ENCODE results near the gene BSCL2.

Gene BSCL2

GRCh38 chr11:62669420-62670161 is 37.6 kb downstream of the BSCL2 start:
- Histone ChIP-seq H3K4me3 (ENCODE audit: low read depth, low read length) (no peak overlapping the region), H3K36me3 (ENCODE audit: control insufficient read depth, insufficient read depth, low read length) (peaks cover 33% of the 10 kb centered on the region), H3K4me1 (ENCODE audit: control insufficient read depth, insufficient read depth, low read length) (peaks cover 12% of the 10 kb centered on the region; the same call in 1 of the 2 replicates), H3K27ac (ENCODE audit: low read depth, low read length) (peak overlapping the region; percentile 58), H3K27me3 (ENCODE audit: control insufficient read depth, insufficient read depth, low read length) (no peaks in the 10 kb centered on the region), H3K9me3 (ENCODE audit: control insufficient read depth, insufficient read depth, low read length) (no peaks in the 10 kb centered on the region), H3K9ac (ENCODE audit: low read depth, low read length) (no peak overlapping the region)

DNA sequence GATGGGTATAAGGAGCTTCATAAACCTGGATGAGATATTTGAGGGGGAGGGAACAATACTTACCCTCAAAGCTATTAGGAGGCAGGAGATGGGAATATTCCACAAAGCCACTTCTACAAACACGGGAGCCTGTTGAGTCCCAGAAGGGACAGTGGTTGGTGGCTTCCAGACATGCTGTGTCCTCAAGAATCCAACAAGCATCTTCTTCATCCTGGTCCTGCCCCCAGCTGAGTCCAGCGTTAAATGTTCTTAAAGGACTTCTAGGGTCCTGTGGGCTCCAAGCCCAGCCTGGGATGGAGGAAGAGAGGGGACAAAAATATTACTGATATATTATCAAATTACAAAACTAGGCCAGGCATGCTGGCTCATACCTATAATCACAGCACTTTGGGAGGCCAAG is 39.8 kb downstream of the BSCL2 start:
- Histone ChIP-seq H3K4me3 (ENCODE audit: low read depth, low read length) (peak overlapping the region; percentile 73; the same call in 1 of the 2 replicates), H3K9ac (ENCODE audit: low read depth, low read length) (no peak overlapping the region; the same call in 1 of the 2 replicates), H3K9me3 (ENCODE audit: control insufficient read depth, insufficient read depth, low read length) (no peaks in the 10 kb centered on the region), H3K4me1 (ENCODE audit: control insufficient read depth, insufficient read depth, low read length) (peaks cover 12% of the 10 kb centered on the region; the same call in 1 of the 2 replicates), H3K27ac (ENCODE audit: low read depth, low read length) (peak overlapping the region; percentile 97), H3K36me3 (ENCODE audit: control insufficient read depth, insufficient read depth, low read length) (peaks cover 25% of the 10 kb centered on the region), H3K27me3 (ENCODE audit: control insufficient read depth, insufficient read depth, low read length) (no peaks in the 10 kb centered on the region)

DNA sequence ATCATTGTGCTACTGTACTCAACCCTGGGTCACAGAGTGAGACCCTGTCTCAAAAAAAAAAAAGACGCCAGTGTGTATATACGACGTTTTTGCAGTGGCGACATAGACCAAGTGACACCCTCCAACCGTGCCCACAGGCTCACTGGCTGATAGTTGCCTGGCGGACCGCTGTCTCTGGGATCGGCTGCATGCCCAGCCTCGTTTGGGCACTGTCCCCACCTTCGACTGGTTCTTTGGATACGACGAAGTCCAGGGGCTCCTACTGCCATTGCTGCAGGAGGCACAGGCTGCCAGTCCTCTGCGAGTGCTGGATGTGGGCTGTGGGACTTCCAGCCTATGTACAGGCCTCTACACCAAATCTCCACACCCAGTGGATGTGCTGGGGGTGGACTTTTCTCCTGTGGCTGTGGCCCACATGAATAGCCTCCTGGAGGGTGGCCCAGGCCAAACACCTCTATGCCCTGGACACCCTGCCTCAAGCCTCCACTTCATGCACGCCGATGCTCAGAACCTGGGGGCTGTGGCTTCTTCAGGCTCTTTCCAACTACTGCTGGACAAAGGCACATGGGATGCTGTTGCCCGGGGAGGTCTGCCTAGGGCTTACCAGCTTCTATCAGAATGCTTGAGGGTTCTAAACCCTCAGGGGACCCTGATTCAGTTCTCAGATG is 40.8 kb downstream of the BSCL2 start:
- Histone ChIP-seq H3K9me3 (ENCODE audit: control insufficient read depth, insufficient read depth, low read length) (no peaks in the 10 kb centered on the region), H3K4me1 (ENCODE audit: control insufficient read depth, insufficient read depth, low read length) (peaks cover 12% of the 10 kb centered on the region; the same call in 1 of the 2 replicates), H3K9ac (ENCODE audit: low read depth, low read length) (peak overlapping the region; percentile 98), H3K27me3 (ENCODE audit: control insufficient read depth, insufficient read depth, low read length) (no peaks in the 10 kb centered on the region), H3K27ac (ENCODE audit: low read depth, low read length) (peak overlapping the region; percentile 97), H3K36me3 (ENCODE audit: control insufficient read depth, insufficient read depth, low read length) (peaks cover 30% of the 10 kb centered on the region), H3K4me3 (ENCODE audit: low read depth, low read length) (peak overlapping the region; percentile 73)

- Histone ChIP-seq H3K4me3 (ENCODE audit: low read depth, low read length) (peak overlapping the region; percentile 73), H3K27me3 (ENCODE audit: control insufficient read depth, insufficient read depth, low read length) (no peaks in the 10 kb centered on the region), H3K36me3 (ENCODE audit: control insufficient read depth, insufficient read depth, low read length) (peaks cover 30% of the 10 kb centered on the region), H3K9ac (ENCODE audit: low read depth, low read length) (peak overlapping the region; percentile 98), H3K27ac (ENCODE audit: low read depth, low read length) (peak overlapping the region; percentile 97), H3K4me1 (ENCODE audit: control insufficient read depth, insufficient read depth, low read length) (peaks cover 12% of the 10 kb centered on the region; the same call in 1 of the 2 replicates), H3K9me3 (ENCODE audit: control insufficient read depth, insufficient read depth, low read length) (no peaks in the 10 kb centered on the region)
Observed at GRCh38 chr11:62665599-62666258, 41.5 kb downstream of the BSCL2 start.

DNA sequence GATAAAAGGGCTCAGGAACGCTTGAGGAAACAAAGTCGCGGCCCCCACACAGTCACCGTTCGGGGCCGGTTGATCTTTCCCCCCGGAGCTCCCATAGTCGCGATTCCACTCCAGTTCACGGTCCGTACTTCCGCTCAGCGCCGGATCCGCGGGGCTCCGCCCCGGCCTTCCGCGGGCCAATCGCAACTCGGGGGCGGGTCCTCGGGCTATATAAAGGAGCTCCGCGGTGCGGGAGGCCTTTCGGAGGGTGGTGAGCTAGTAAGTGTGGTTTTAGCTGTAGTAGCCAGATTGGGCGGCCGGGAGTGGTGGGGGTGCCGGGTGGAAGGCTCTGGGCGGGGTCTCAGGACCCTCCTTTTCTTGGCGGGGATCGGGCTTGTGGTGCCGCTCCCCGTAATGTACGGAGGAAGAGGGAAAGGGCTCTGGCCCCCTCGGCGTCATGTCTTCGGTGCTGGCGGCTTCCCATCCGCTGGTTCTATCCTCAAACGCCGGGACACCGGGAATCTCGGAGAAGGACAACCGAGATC is 42.1 kb downstream of the BSCL2 start, which contains the start of the genes C11orf98 and CSKMT:
TSS of gene C11orf98 (minus strand) at position 136 of the 524 bp plus-strand sequence. CDS start at position 95, 41 bp downstream.
TSS of gene CSKMT (plus strand) at position 238 of the 524 bp plus-strand sequence. CDS start 568 bp downstream, outside the sequence.
- no peaks in the 10 kb centered on the region for H3K27me3 ChIP-seq (ENCODE audit: control insufficient read depth, insufficient read depth, low read length)

DNA sequence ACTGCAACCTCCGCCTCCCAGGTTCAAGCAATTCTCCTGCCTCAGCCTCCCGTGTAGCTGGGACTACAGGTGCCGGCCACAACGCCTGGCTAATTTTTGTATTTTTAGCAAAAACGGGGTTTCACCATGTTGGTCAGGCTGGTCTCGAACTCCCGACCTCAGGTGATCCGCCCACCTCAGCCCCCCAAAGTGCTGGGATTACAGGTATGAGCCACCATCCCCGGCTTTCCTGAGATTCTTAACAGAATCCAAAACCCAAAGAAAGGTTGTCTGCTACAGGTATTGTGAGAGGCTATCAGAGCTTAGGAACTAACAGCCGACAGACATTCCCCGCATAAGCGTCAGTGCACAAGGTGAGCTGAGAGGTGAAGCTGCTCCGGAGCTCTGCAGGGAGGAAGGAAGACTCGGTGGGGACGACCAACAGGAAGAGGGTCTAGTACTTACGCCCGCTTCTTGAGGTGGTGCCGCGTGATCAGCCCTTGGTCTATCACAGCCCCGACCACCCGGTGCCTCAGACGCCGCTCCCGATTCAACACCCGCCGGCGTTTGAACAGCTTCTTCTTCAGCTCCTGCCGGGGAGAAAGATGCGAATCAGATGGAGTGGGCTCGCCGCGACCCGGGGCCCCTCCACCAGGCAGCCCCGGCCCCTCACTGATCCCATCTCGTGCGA is 42.7 kb downstream of the BSCL2 start:
- Histone ChIP-seq H3K27ac (ENCODE audit: low read depth, low read length) (peak overlapping the region; percentile 97), H3K36me3 (ENCODE audit: control insufficient read depth, insufficient read depth, low read length) (peaks cover 30% of the 10 kb centered on the region), H3K4me3 (ENCODE audit: low read depth, low read length) (peak overlapping the region; percentile 73), H3K4me1 (ENCODE audit: control insufficient read depth, insufficient read depth, low read length) (peaks cover 12% of the 10 kb centered on the region; the same call in 1 of the 2 replicates), H3K9me3 (ENCODE audit: control insufficient read depth, insufficient read depth, low read length) (no peaks in the 10 kb centered on the region), H3K27me3 (ENCODE audit: control insufficient read depth, insufficient read depth, low read length) (no peaks in the 10 kb centered on the region), H3K9ac (ENCODE audit: low read depth, low read length) (peak overlapping the region; percentile 89)

More for the DNA sequence above, 42.1 kb downstream of the BSCL2 start, which contains the start of the genes C11orf98 and CSKMT:
- Histone ChIP-seq H3K4me3 (ENCODE audit: low read depth, low read length) (peak within 1 kb of the TSS; percentile 73), H3K27ac (ENCODE audit: low read depth, low read length) (peak within 1 kb of the TSS; percentile 97), H3K9ac (ENCODE audit: low read depth, low read length) (peak within 1 kb of the TSS; percentile 98), H3K9me3 (ENCODE audit: control insufficient read depth, insufficient read depth, low read length) (no peaks in the 10 kb centered on the region), H3K36me3 (ENCODE audit: control insufficient read depth, insufficient read depth, low read length) (peaks cover 30% of the 10 kb centered on the region), H3K4me1 (ENCODE audit: control insufficient read depth, insufficient read depth, low read length) (peaks cover 12% of the 10 kb centered on the region; the same call in 1 of the 2 replicates)

DNA sequence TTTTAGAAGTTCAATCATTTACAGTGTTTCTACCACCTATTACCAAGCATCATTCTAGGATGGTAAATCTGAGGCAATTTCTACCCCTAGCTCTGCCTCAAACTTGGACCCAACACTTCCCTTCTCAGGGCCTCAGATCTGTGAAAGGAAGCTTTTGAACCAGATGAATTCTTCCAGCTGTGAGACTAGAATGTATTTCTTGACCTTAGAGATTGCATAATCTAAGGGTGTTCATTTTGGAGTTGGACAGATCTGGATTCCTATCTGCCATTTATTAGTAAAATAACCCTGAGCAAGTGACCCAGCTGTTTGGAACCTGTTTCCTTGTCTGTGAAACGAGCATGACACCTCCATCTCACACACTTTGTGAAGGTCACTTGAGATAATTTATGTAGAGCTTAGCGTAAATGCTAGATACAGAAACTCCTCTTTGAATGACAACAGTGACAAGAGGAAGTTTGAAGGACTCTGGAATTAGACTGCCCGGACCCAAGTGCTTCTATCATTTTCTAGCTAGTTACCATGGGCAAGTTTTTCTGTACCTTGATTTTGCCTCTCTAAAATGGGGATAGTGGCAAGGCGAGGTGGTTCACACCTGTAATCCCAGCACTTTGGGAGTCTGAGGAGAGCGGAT is 50.3 kb downstream of the BSCL2 start:
- Histone ChIP-seq H3K27ac (ENCODE audit: low read depth, low read length) (no peak overlapping the region), H3K27me3 (ENCODE audit: control insufficient read depth, insufficient read depth, low read length) (no peaks in the 10 kb centered on the region), H3K36me3 (ENCODE audit: control insufficient read depth, insufficient read depth, low read length) (no peaks in the 10 kb centered on the region; the same call in none of the 2 replicates), H3K4me1 (ENCODE audit: control insufficient read depth, insufficient read depth, low read length) (0 out of 2 replicates have a peak, but pooled peaks cover 4% of the 10 kb centered on the region), H3K9me3 (ENCODE audit: control insufficient read depth, insufficient read depth, low read length) (no peaks in the 10 kb centered on the region), H3K9ac (ENCODE audit: low read depth, low read length) (no peak overlapping the region), H3K4me3 (ENCODE audit: low read depth, low read length) (no peak overlapping the region)

DNA sequence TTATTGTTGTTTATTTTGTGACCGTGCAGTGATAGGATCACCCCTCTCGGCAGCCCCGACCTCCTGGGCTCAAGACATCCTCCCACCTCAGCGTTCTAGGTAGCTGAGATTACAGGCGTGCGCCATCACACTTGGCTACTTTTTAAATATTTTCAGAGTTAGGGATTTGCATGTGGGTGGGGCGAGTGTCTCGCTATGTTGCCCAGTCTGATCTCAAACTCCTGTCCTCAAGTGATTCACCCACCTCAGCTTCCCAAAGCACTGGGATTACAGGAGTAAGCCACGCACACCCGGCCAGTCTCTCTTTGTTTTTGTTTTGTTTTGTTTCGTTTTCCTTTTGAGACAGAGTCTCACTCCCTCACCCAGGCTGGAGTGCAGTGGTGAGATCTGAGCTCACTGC is 52.9 kb downstream of the BSCL2 start:
- no peak overlapping the region for H3K4me3 ChIP-seq (ENCODE audit: low read depth, low read length)
- no peak overlapping the region for H3K27ac ChIP-seq (ENCODE audit: low read depth, low read length)
- H3K9me3 ChIP-seq (ENCODE audit: control insufficient read depth, insufficient read depth, low read length): no peaks in the 10 kb centered on the region
- no peak overlapping the region for H3K9ac ChIP-seq (ENCODE audit: low read depth, low read length)
- H3K4me1 ChIP-seq (ENCODE audit: control insufficient read depth, insufficient read depth, low read length): 0 out of 2 replicates have a peak, but pooled peaks cover 4% of the 10 kb centered on the region
- peaks cover 6% of the 10 kb centered on the region for H3K36me3 ChIP-seq (ENCODE audit: control insufficient read depth, insufficient read depth, low read length)
- H3K27me3 ChIP-seq (ENCODE audit: control insufficient read depth, insufficient read depth, low read length): no peaks in the 10 kb centered on the region

GRCh38 chr11:62652161-62653006 is 54.8 kb downstream of the BSCL2 start:
- H3K4me3 ChIP-seq (ENCODE audit: low read depth, low read length): peak overlapping the region; percentile 84
- peak overlapping the region; percentile 89 for H3K27ac ChIP-seq (ENCODE audit: low read depth, low read length)
- H3K9ac ChIP-seq (ENCODE audit: low read depth, low read length): peak overlapping the region; percentile 70
- peaks cover 23% of the 10 kb centered on the region for H3K36me3 ChIP-seq (ENCODE audit: control insufficient read depth, insufficient read depth, low read length)
- 0 out of 2 replicates have a peak, but pooled peaks cover 4% of the 10 kb centered on the region for H3K4me1 ChIP-seq (ENCODE audit: control insufficient read depth, insufficient read depth, low read length)
- H3K27me3 ChIP-seq (ENCODE audit: control insufficient read depth, insufficient read depth, low read length): no peaks in the 10 kb centered on the region
- no peaks in the 10 kb centered on the region for H3K9me3 ChIP-seq (ENCODE audit: control insufficient read depth, insufficient read depth, low read length)
